ENCODE data around the gene CNIH2. TPM values are rescaled to one million over a fixed set of nuclear protein-coding genes. Genes with fewer than 3 reads are reported as not detected.

CNIH2 gene
- total and polyA plus RNA-seq, 2 donors (not counting 1 experiment from before 2014, with no cell fraction given), result 0.92 to 2.0 TPM

DNA sequence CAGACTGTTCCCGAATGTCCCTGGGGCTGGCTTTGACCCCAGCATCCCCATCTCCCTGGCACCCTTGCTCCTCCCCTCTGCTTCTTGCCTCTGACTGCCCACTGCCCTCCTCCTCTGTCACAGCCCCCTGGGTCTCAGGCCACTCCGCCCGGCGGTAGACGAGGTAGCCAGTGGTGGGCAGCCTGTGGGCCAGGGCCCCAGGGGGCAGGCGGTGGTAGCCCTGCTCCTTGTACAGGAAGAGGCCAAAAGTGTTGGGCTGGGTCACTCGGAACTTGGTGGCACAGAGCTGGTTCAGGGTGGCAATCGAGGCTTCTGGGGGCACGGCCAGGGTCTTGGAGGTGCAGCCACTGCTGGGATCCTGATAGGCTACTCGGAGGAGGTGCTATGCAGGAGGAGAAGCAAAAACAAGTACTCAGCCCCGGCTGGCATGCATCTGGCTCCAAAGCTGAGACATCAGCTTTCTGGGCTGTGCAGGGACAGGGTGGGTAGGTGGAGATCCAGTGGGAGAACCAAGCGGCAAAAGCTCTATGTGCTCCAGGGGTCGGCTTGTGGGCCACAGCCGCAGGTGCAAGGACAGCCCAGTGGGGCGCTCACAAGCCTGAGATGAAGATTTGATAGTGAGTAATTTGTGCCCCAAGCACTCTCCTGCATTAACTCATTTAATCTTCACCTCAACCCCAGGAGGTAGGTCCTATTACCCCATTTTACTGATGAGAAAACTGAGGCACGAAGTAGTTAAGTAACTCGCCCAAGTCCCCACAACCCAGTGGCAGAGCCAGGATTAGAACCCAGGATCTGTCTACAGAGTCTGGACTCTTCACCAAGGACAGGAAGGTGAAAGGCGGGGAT lies 54.6 kb downstream of the CNIH2 start:
- no peaks in the 10 kb centered on the region for H3K9me3 ChIP-seq (ENCODE audit: control extremely low read depth in 1 of 3, control insufficient read depth in 2 of 3, insufficient read depth in 1 of 3, low read length in 2 of 3)
- H3K27me3 ChIP-seq (replicated peaks in 1 of 4; ENCODE audit: control extremely low read depth in 1 of 4, control insufficient read depth in 3 of 4, insufficient read depth in 4 of 4, low read length in 3 of 4), result peaks cover 0 to 9% (median 3%) of the 10 kb centered on the region in 4 experiments
- H3K27ac ChIP-seq (ENCODE audit: low read length in 2 of 2), result no peak overlapping the region
- peaks cover 0 to 9% of the 10 kb centered on the region in 2 experiments for H3K36me3 ChIP-seq (replicated peaks in 1 of 2; ENCODE audit: control extremely low read depth in 1 of 2, control insufficient read depth in 1 of 2, extremely low read depth in 1 of 2, insufficient read depth in 2 of 2, low read length in 1 of 2)
- DNase-seq, result no peak
- H3K4me1 Mint-ChIP-seq, result peaks cover 32% of the 10 kb centered on the region
- no peak overlapping the region for H3K9ac ChIP-seq (ENCODE audit: low read length)
- H3K9me3 Mint-ChIP-seq (ENCODE audit: insufficient read depth), result no peaks in the 10 kb centered on the region
- H3K4me3 ChIP-seq (ENCODE audit: control extremely low read depth in 1 of 5, extremely low read depth in 1 of 5, insufficient read depth in 1 of 5, low read depth in 2 of 5, low read length in 4 of 5), result no peak overlapping the region
- no peak overlapping the region for H2AFZ ChIP-seq (ENCODE audit: insufficient read depth, low read depth, low read length, poor library complexity, severe bottlenecking)
- peaks cover 26 to 36% of the 10 kb centered on the region in 2 donors for H3K4me1 ChIP-seq (ENCODE audit: control insufficient read depth in 2 of 2, insufficient read depth in 2 of 2, low read length in 2 of 2)
- H4K20me1 ChIP-seq (ENCODE audit: control insufficient read depth, insufficient read depth, low read length, poor library complexity, severe bottlenecking), result no peaks in the 10 kb centered on the region
- POLR2A ChIA-PET, result no interaction called here
- H3K27ac Mint-ChIP-seq, result no peak overlapping the region
- 93% methylated on average over 15 of the region's 18 CpGs for WGBS (ENCODE audit: insufficient coverage)
- no peaks in the 10 kb centered on the region for H3K27me3 Mint-ChIP-seq
- intact Hi-C loops (cut with micrococcal nuclease), result no loop called here
- no peak overlapping the region for H3K4me2 ChIP-seq (replicated peaks; ENCODE audit: low read depth, low read length, poor library complexity, severe bottlenecking)
- no peak for ATAC-seq (ENCODE audit: low read depth)
- CTCF ChIA-PET, result interaction anchor here (1.1 to 4.6 kb wide), 4 partner anchors 12 to 57 kb away, joined by 4 to 101 read pairs (median 6); partner anchors contain the start of gene BRMS1
- H3K79me2 ChIP-seq (ENCODE audit: control insufficient read depth, insufficient read depth, low read length), result no peaks in the 10 kb centered on the region
- no peak overlapping the region for H3K4me3 Mint-ChIP-seq
- TF ChIP-seq CTCF (IDR thresholded peaks at IDR 0.05) (no peak), EZH2 (IDR thresholded peaks at IDR 0.05; ENCODE audit: borderline replicate concordance, insufficient read depth, low read depth, low read length, poor library complexity, severe bottlenecking) (no peak)
